ENCODE measurements around the gene KCTD10. TPM values are rescaled to one million over a fixed set of nuclear protein-coding genes. Genes with fewer than 3 reads are reported as not detected.

Gene KCTD10
- total and polyA plus RNA-seq, 4 donors: 4.2 to 20.1 (median 9.9) TPM

- no peaks in the 10 kb centered on the region for H3K27me3 ChIP-seq (ENCODE audit: control insufficient read depth in 4 of 4, insufficient read depth in 4 of 4, low read length in 3 of 4)
- TF ChIP-seq SP1 (IDR thresholded peaks at IDR 0.05) (no peak), YY1 (IDR thresholded peaks at IDR 0.05) (no peak), HNF4A (conservative IDR thresholded peaks at IDR 0.05) (no peak), TAF1 (conservative IDR thresholded peaks at IDR 0.05) (no peak), GABPA (IDR thresholded peaks at IDR 0.05 in 1 of 2, conservative IDR thresholded peaks at IDR 0.05 in 1 of 2) (no peak), JUND (IDR thresholded peaks at IDR 0.05) (no peak), NR2F2 (IDR thresholded peaks at IDR 0.05) (no peak), RAD21 (IDR thresholded peaks at IDR 0.05) (no peak), EGR1 (IDR thresholded peaks at IDR 0.05; ENCODE audit: low read depth in 2 of 2) (no peak), FOXA1 (IDR thresholded peaks at IDR 0.05) (no peak), FOXA2 (IDR thresholded peaks at IDR 0.05) (no peak), HNF4G (IDR thresholded peaks at IDR 0.05) (no peak), RXRA (IDR thresholded peaks at IDR 0.05) (no peak)
- TF ChIP-seq, protein P1, sequence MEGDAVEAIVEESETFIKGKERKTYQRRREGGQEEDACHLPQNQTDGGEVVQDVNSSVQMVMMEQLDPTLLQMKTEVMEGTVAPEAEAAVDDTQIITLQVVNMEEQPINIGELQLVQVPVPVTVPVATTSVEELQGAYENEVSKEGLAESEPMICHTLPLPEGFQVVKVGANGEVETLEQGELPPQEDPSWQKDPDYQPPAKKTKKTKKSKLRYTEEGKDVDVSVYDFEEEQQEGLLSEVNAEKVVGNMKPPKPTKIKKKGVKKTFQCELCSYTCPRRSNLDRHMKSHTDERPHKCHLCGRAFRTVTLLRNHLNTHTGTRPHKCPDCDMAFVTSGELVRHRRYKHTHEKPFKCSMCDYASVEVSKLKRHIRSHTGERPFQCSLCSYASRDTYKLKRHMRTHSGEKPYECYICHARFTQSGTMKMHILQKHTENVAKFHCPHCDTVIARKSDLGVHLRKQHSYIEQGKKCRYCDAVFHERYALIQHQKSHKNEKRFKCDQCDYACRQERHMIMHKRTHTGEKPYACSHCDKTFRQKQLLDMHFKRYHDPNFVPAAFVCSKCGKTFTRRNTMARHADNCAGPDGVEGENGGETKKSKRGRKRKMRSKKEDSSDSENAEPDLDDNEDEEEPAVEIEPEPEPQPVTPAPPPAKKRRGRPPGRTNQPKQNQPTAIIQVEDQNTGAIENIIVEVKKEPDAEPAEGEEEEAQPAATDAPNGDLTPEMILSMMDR (IDR thresholded peaks at IDR 0.05; ENCODE audit: low read depth, low read length, missing input control): no peak
- TF ChIP-seq, protein P2, sequence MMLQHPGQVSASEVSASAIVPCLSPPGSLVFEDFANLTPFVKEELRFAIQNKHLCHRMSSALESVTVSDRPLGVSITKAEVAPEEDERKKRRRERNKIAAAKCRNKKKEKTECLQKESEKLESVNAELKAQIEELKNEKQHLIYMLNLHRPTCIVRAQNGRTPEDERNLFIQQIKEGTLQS (IDR thresholded peaks at IDR 0.05): no peak
- TF ChIP-seq, protein P3, sequence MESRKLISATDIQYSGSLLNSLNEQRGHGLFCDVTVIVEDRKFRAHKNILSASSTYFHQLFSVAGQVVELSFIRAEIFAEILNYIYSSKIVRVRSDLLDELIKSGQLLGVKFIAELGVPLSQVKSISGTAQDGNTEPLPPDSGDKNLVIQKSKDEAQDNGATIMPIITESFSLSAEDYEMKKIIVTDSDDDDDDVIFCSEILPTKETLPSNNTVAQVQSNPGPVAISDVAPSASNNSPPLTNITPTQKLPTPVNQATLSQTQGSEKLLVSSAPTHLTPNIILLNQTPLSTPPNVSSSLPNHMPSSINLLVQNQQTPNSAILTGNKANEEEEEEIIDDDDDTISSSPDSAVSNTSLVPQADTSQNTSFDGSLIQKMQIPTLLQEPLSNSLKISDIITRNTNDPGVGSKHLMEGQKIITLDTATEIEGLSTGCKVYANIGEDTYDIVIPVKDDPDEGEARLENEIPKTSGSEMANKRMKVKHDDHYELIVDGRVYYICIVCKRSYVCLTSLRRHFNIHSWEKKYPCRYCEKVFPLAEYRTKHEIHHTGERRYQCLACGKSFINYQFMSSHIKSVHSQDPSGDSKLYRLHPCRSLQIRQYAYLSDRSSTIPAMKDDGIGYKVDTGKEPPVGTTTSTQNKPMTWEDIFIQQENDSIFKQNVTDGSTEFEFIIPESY (IDR thresholded peaks at IDR 0.05): no peak
- TF ChIP-seq, protein P4, sequence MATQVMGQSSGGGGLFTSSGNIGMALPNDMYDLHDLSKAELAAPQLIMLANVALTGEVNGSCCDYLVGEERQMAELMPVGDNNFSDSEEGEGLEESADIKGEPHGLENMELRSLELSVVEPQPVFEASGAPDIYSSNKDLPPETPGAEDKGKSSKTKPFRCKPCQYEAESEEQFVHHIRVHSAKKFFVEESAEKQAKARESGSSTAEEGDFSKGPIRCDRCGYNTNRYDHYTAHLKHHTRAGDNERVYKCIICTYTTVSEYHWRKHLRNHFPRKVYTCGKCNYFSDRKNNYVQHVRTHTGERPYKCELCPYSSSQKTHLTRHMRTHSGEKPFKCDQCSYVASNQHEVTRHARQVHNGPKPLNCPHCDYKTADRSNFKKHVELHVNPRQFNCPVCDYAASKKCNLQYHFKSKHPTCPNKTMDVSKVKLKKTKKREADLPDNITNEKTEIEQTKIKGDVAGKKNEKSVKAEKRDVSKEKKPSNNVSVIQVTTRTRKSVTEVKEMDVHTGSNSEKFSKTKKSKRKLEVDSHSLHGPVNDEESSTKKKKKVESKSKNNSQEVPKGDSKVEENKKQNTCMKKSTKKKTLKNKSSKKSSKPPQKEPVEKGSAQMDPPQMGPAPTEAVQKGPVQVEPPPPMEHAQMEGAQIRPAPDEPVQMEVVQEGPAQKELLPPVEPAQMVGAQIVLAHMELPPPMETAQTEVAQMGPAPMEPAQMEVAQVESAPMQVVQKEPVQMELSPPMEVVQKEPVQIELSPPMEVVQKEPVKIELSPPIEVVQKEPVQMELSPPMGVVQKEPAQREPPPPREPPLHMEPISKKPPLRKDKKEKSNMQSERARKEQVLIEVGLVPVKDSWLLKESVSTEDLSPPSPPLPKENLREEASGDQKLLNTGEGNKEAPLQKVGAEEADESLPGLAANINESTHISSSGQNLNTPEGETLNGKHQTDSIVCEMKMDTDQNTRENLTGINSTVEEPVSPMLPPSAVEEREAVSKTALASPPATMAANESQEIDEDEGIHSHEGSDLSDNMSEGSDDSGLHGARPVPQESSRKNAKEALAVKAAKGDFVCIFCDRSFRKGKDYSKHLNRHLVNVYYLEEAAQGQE (IDR thresholded peaks at IDR 0.05): no peak
- TF ChIP-seq, protein P5, sequence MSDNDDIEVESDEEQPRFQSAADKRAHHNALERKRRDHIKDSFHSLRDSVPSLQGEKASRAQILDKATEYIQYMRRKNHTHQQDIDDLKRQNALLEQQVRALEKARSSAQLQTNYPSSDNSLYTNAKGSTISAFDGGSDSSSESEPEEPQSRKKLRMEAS (IDR thresholded peaks at IDR 0.05): no peak
- H3K27ac ChIP-seq (ENCODE audit: low read depth in 1 of 2, low read length in 2 of 2): peak overlapping the region in 1 of 2 donors; percentile 96
- H3K9ac ChIP-seq (ENCODE audit: low read depth in 1 of 2, low read length in 2 of 2): peak overlapping the region; percentile 42 to 82
- no peak for DNase-seq (ENCODE audit: low spot score)
- H3K9me3 ChIP-seq (ENCODE audit: control insufficient read depth in 4 of 4, low read length in 3 of 4): no peaks in the 10 kb centered on the region
- H3K4me3 ChIP-seq (ENCODE audit: low read depth in 1 of 3, low read length in 3 of 3): peak overlapping the region; percentile 87 to 99 (median 94)
- no peaks in the 10 kb centered on the region for H3K36me3 ChIP-seq (ENCODE audit: control insufficient read depth in 4 of 4, insufficient read depth in 3 of 4, low read depth in 1 of 4, low read length in 3 of 4)
- H3K4me1 ChIP-seq (ENCODE audit: control insufficient read depth in 4 of 4, insufficient read depth in 4 of 4, low read length in 3 of 4): peaks cover 7 to 28% (median 27%) of the 10 kb centered on the region in 4 donors
- 29% methylated on average over 19 of the region's 19 CpGs for WGBS
Observed at GRCh38 chr12:109475993-109476806, 900 bp downstream of the KCTD10 start.
